NCI-H146 treated with DMSO at 0.1 percent for 48 hours (cell line): ENCODE data around the gene ST14.
"Not testable (repeated sequence)": the region's sequence is repeated elsewhere in the genome, so short reads cannot be mapped to it uniquely, and the experiment has no call there.

Experiments
- DNase-seq: peaks from one replicate; lab custom pipeline; 2025; ENCODE audit not compliant: unreplicated experiment; lab: John Stamatoyannopoulos, UW

ST14 gene

DNA sequence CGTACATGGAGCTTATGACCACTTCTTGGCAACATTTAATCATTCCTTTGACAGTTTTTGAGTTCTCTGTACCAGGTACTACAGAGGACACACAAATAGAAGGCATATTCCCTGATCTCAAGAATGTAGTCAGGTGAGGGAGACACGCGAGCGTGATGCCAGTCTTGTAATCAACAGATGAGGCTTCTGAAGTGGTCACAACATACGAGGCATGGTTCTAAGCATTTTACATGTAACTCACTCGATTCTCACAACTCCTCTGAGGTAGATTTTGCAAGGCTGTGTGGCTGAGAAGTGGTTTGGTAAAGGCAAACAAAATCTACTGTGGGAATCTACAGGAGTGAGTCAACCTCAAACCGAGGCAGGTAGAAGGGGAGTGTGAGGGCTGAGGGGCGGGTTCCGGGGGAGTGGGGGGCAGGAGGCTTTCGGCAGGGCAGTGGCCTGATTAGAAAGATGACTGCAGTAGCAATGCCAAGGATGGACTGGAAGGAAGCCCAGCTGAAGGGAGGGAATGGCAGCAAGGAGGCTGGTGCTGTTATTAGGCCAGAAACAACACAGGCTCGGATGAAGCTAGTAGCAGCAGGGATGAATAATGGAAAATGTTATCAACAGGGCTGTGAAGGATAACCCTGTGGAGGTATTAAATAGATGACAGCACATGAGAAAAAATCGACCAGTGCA lies 63.8 kb downstream of the ST14 start:
- no peak for DNase-seq

DNA sequence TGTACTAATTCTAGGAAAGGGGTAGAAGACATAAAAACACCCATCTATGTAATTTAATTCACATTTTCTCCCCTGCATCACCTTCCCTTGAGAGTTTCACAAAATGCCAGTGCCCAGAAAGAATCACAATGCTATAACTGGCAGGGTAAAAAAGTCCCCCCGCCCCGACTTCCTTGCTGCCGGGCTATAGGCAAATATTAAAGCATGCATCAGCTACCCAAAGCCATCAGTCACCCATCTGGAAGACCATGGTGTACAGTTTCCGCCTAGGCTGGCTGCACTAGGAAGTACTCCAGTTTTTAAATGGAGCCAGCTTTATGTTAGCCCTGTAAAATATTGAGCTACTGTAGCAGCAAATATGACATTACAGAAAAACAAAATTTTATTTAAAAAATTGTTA lies 67.8 kb downstream of the ST14 start:
- DNase-seq: no peak

DNA sequence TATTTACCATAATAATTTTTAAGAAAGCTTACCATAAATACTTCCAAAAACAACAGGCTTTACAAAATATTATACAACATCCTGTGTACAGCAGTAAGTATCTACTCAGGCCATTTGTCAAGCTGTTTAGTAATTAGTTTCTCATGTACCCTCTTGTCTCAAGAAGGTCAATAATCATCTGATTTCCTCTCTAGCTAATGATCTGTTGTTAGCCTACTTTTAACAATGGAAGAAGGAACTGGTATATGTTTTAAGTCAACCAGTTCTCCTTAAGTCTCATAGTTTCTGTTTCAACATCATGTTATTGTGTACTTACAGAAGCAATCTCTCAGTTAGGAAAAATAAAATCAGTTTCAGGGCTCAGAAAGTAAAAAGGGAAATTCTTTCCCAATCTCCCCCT lies 73.9 kb downstream of the ST14 start:
- DNase-seq: not testable (repeated sequence)

DNA sequence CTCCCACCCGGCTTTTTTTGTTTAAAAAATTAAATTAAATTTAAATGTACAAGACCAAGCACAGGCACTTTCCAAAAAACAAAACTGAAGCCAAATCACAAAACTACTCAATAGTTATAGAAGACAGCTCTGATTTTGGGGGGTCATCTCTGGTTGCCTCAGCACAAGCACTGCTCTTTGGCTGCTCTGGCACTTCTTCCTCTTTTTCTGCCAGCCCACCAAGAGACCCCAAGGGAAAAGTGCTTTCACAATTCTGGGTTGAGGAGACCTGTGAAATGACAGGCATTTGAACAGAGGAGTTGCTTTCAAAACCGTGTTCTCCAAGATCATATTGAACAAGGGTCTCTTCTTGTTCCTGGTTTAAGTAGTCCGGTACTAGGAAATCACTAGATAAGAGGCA lies 74.3 kb downstream of the ST14 start:
- not testable (repeated sequence) for DNase-seq

DNA sequence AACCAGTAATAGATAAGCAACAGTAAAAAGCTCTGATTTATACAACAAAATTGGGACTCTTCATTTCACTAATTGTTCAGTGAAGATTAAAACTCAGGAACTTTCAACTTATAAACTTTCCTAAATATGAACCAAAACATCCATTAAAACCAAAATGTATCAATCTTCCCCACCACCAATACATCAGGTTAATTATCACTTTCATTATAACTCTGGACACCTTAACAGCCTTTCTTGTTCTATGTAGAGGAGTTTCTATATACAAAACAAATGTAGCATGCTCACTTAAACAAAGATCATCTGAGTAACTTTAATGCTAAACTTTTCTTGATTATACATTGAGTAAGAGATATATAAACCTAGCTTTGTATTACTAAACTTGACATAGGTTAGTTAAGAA lies 74.7 kb downstream of the ST14 start:
- DNase-seq: no peak

DNA sequence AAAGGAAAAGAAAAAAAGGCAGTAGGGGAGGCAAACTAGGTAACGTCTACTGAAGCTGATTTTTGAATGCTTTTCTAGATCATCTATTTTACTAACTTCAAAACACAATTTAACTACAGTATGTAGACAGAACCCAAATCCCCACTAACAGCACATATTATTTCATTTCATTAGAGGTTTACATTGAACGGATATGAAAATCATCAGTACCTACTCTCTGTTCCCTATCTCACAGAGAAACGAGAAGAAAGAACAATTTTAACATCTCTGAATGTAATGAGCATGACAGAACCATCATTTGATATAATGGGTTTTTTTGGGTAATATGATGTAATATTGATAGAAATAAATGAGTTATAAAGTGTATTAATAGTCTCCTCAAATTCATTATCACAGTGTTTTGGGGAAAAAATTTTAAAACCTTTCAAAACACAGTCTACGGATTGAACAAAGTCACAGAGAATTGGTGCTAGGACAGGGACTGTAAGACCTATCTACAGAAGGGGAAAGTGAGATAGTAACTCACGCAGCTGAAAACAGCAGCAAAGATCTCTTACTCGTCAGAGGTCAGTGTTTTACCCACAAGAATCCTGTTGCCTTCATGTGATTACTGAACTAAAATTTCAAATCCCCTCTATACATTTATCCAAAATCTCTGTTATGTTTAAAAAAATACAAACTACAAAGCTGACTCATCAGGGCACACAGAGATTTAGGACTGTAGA lies 77.9 kb downstream of the ST14 start:
- no peak for DNase-seq

DNA sequence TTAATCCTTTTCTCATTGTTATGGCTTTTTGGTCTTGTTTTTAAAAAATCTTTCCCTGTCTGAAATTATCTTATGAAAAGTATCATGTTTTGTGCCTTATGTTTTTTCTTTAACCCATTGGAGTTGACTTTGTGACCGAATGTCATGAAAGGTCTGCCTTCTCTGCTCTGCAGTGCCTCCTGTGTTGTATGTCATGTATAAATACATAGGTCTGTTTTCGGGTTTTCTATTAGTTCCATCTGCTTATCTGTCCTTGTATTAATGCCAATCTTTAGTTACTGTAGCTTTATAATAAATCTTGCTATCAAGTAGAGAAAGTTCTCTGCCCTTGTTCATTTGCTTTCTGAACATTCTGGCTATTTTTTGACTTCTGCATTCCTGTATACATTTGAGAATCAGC lies 82.1 kb downstream of the ST14 start:
- DNase-seq: no peak

DNA sequence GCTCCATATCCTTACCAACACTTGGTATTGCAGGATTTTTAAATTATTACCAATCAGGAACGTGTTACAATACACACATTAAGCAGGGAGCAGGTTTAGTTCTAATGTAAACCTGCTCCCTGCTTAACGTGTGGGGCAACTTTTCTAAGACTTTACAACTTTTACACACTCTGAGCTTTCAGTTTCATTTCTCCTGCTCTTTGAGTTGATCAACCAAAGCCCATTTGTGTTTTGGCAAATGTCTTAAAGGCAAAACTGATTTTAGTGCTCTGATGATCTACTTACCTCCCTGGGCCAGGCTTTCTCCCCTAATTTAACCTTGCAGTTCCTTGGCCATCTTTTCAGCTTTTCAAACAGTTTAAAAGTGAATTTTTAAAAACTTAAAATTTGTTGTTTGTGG lies 84.2 kb downstream of the ST14 start:
- DNase-seq: no peak

DNA sequence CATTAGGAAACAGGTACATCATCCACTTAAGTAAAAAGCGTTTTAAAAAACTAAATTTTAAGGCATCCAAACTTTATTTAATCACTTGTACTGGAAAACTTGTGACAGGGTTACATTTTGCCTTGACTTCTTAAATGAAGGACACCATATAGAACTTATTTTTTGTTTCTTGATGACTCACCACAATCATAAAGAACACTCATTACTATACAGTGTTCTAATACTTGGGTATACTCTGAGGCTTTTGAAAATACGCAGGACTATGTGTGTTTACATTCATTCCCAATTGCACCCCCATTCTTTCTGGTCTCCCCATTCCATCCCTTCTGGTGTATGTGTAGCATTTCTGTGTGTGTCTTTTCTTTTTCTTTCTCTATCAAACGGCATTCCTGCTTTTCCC lies 85.3 kb downstream of the ST14 start:
- DNase-seq: no peak

DNA sequence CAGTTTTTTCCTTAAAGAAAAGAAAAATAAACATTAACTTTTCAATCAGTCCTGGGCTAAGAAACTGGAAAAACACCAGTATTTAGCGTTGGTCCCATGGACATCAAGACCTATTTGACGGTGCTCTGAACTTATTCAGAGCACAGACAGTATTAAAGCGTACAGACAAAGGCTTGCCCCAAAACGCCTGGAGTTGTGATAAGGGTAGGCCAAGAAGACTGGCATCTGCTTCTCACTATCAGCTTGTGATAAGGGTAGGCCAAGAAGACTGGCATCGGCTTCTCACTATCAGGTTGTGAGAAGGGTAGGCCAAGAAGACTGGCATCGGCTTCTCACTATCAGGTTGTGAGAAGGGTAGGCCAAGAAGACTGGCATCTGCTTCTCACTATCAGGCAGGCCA lies 85.8 kb downstream of the ST14 start:
- DNase-seq: not testable (repeated sequence)

DNA sequence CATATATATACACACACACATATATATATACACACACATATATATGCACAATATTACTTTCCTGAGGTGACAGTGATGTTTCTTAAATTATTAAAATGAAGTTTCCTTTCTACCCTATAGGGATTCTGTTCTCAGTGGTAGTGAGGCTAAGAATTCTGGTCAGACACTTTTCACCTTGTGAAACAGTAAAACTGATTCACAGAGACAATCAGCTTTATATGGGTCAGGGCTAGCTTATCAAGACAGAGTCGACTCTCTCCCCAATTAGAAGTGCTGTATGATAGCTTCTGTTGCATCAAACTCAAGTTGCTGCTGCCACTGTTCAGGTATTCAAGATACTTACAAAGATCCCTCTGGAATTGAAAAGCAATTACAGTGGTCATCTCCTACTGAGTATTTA lies 86.7 kb downstream of the ST14 start:
- DNase-seq: no peak

DNA sequence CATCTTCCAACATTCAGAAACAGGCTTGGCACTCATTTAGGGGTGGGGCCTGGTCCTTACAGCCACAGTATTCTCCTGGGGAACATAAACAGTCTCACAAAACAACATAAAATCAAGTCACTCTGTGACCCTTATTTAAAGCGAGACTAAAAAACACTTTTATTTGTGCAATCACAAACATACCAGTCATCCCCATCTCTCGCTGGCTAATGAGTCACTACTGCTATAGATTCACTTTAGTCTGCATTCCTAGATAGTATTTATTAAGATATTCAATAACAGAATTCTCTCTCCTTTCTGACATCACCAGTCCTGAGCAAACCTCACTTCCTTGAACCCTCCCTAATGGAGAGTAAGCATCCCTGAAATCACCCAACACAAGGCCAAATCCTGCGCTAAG lies 87.2 kb downstream of the ST14 start:
- DNase-seq: no peak

DNA sequence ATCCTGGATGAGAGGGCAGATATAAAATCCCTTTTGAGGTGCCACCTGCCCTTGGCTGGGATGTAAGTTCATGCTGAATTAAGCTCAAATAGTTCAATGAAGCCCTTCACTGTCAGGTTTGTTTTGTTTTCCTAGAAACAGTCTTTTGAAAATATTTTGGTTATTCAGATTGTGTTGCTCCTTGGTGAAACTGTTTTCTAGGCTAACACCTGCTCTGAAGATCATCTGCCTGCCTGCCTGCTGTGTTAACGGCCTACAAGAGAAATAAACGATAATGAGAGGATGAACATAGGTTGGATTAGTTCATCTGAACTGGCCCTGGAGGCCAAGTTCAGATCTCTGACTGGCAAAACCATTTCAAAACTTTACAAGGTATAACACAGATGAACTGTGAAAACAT lies 87.7 kb downstream of the ST14 start:
- DNase-seq: peak; percentile 20

DNA sequence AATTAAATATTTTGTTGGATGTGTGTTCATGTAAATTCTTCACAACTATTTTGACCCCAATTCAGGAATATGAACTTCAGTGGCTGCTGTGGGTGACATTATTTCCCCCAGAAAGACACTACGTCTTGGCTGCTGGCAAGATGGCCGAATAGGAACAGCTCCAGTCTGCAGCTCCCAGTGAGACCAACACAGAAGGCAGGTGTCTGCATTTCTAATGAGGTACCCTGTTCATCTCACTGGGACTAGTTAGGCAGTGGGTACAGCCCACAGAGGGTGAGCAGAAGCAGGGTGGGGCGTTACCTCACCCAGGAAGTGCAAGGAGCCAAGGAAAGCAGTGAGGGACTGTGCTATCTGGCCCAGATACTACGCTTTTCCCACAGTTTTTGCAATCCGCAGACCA lies 89.8 kb downstream of the ST14 start:
- no peak for DNase-seq

DNA sequence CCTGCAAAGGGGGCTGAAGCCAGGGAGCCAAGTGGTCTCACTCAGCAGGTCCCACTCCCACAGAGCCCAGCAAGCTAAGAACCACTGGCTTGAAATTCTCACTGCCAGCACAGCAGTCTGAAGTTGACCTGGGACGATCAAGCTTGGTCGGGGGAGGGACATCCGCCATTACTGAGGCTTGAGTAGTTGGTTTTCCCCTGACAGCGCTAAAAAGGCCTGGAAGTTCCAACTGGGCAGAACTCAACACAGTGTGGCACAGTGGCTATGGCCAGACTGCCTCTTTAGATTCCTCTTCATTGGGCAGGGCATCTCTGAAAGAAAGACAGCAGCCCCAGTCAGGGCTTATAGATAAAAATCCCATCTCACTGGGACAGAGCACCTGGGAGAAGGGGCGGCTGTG lies 90.3 kb downstream of the ST14 start:
- DNase-seq: not testable (repeated sequence)

DNA sequence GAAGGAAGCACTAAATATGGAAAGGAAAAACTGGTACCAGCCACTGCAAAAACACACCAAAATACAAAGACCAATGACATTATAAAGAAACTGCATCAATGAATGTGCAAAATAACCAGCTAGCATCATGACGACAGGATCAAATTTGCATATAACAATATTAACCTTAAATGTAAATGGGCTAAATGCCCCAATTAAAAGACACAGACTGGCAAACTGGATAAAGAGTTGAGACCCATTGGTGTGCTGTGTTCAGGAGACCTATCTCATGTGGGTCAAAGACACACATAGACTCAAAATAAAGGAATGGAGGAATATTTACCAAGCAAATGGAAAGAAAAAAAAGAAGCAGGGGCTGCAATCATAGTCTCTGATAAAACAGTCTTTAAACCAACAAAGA lies 92.2 kb downstream of the ST14 start:
- DNase-seq: not testable (repeated sequence)
